Dedifferentiated amniotic fluid mesenchymal stem cell (primary cell): ENCODE data around the gene ADAT3.
"Not testable (repeated sequence)": the region's sequence is repeated elsewhere in the genome, so short reads cannot be mapped to it uniquely, and the experiment has no call there.

Source experiments
- DNase-seq: peaks from one replicate; pipeline ENCODE4 v3.0.0-alpha.2; 2016; ENCODE audit errors: extremely low spot score

ADAT3 gene

GRCh38 chr19:1882786-1883692, 22.2 kb upstream of the ADAT3 start:
- no peak for DNase-seq

- no peak for DNase-seq
Observed at GRCh38 chr19:1883784-1884183, 21.4 kb upstream of the ADAT3 start.

- DNase-seq, result no peak
Observed at GRCh38 chr19:1884291-1884718, 20.9 kb upstream of the ADAT3 start.

- no peak for DNase-seq
Observed at GRCh38 chr19:1884719-1885334, 20.4 kb upstream of the ADAT3 start.

- DNase-seq, result peak; percentile 89
Observed at GRCh38 chr19:1885398-1886119, 19.6 kb upstream of the ADAT3 start, which contains the start of gene ABHD17A. TSS of gene ABHD17A (minus strand) at chr19:1885496. CDS start at chr19:1881566, 3,930 bp downstream.

GRCh38 chr19:1886360-1886759, 18.8 kb upstream of the ADAT3 start:
- DNase-seq, result not testable (repeated sequence)

GRCh38 chr19:1888385-1888784, 16.8 kb upstream of the ADAT3 start:
- no peak for DNase-seq

- DNase-seq, result no peak
Observed at GRCh38 chr19:1889907-1890306, 15.3 kb upstream of the ADAT3 start.

GRCh38 chr19:1893791-1894190, 11.4 kb upstream of the ADAT3 start:
- no peak for DNase-seq

GRCh38 chr19:1896508-1896907, 8.7 kb upstream of the ADAT3 start:
- no peak for DNase-seq

- no peak for DNase-seq
Observed at GRCh38 chr19:1901940-1902404, 3.2 kb upstream of the ADAT3 start.

- DNase-seq, result no peak
Observed at GRCh38 chr19:1902923-1903322, 2.3 kb upstream of the ADAT3 start.

GRCh38 chr19:1904860-1905109, 414 bp upstream of the ADAT3 start:
- DNase-seq, result no peak

GRCh38 chr19:1905863-1906375, 720 bp downstream of the ADAT3 start:
- no peak for DNase-seq

GRCh38 chr19:1906985-1907562, 1.9 kb downstream of the ADAT3 start:
- DNase-seq, result no peak

GRCh38 chr19:1907563-1908363, 2.6 kb downstream of the ADAT3 start:
- DNase-seq, result no peak

- DNase-seq, result no peak
Observed at GRCh38 chr19:1908364-1908678, 3.1 kb downstream of the ADAT3 start.

GRCh38 chr19:1909761-1910080, 4.5 kb downstream of the ADAT3 start:
- DNase-seq, result no peak

GRCh38 chr19:1910177-1910576, 5.0 kb downstream of the ADAT3 start:
- no peak for DNase-seq

- no peak for DNase-seq
Observed at GRCh38 chr19:1911098-1911497, 5.9 kb downstream of the ADAT3 start.

- no peak for DNase-seq
Observed at GRCh38 chr19:1911995-1912394, 6.8 kb downstream of the ADAT3 start.
